K562 (cell line): ENCODE results near the gene DCAF8. TPM values are rescaled to one million over a fixed set of nuclear protein-coding genes. Genes with fewer than 3 reads are reported as not detected.

Experiments
- ATF6 ChIP-seq: sonication (generic); formaldehyde crosslinking; IDR thresholded peaks from 2 replicates; pipeline ENCODE4 v1.4.0; 2020; ENCODE audit warnings: mild to moderate bottlenecking, missing genetic modification reagents
- MGA ChIP-seq: fragments of 450-650 bp; IDR thresholded peaks from 2 replicates; pipeline ENCODE4 v1.6.1; 2016; ENCODE audit warnings: mild to moderate bottlenecking, moderate library complexity
- NRF1 ChIP-seq, 2 experiments: fragments of 450-650 bp; IDR thresholded peaks in 1 of 2; conservative IDR thresholded peaks in 1 of 2; 2 replicates each; pipeline ENCODE4 v1.6.1; 2014; ENCODE audit warnings: mild to moderate bottlenecking in 2 of 2
- PKNOX1 ChIP-seq: fragments of 450-650 bp; IDR thresholded peaks from 2 replicates; pipeline ENCODE4 v1.6.1; 2016
- TCFL5 ChIP-seq: fragments of 250-450 bp; sonication (Bioruptor Pico); conservative IDR thresholded peaks from 2 replicates; pipeline ENCODE4 v1.6.1; 2021; ENCODE audit warnings: mild to moderate bottlenecking, moderate library complexity, matching md5 sums
- THRA ChIP-seq: fragments of 450-650 bp; IDR thresholded peaks from 2 replicates; pipeline ENCODE4 v1.6.1; 2017; ENCODE audit warnings: mild to moderate bottlenecking, moderate library complexity
- ZC3H4 ChIP-seq: sonication (generic); formaldehyde crosslinking; IDR thresholded peaks from 2 replicates; pipeline ENCODE4 v1.9.0; 2021; ENCODE audit warnings: missing genetic modification reagents, borderline replicate concordance
- ZNF696 ChIP-seq: fragments of 250-450 bp; sonication (Bioruptor Pico); conservative IDR thresholded peaks from 2 replicates; pipeline ENCODE4 v1.4.0; 2020; ENCODE audit warnings: mild to moderate bottlenecking, moderate library complexity
- polyA plus RNA-seq, 8 experiments: library from polyadenylated mRNA; depleted of rRNA in 4 of 8; stranded (reverse) in 5 of 8; unstranded in 3 of 8; fragments of >200 nt; fragmentation: Nextera tagmentation in 2 of 8; fragmentation: Illumina TruSeq in 1 of 8; extraction: Ambion mirVana in 2 of 8; extraction: Trizol in 1 of 8; gene quantifications; 2 replicates each; pipeline versions ENCODE4 v1.2.1 to v1.2.3, GENCODE V29; 2011 to 2014; ENCODE audit warnings: inconsistent platforms in 1 of 8, missing spikeins in 1 of 8
- total RNA-seq, 7 experiments: library from RNA; depleted of rRNA in 6 of 7; stranded (reverse); fragments of >200 nt in 6 of 7; fragmentation: Illumina TruSeq in 2 of 7; extraction: Trizol in 2 of 7; gene quantifications; 2 replicates each; pipeline versions ENCODE4 v1.2.1 to v1.2.3, GENCODE V29; 2011 to 2021; ENCODE audit warnings: low replicate concordance in 1 of 7

Gene DCAF8
- total and polyA plus RNA-seq, 9 of the 15 experiments (the other 6 are each of a cell fraction or from before 2014, with no cell fraction given): 11.6 to 149 (median 81.3) TPM

DNA sequence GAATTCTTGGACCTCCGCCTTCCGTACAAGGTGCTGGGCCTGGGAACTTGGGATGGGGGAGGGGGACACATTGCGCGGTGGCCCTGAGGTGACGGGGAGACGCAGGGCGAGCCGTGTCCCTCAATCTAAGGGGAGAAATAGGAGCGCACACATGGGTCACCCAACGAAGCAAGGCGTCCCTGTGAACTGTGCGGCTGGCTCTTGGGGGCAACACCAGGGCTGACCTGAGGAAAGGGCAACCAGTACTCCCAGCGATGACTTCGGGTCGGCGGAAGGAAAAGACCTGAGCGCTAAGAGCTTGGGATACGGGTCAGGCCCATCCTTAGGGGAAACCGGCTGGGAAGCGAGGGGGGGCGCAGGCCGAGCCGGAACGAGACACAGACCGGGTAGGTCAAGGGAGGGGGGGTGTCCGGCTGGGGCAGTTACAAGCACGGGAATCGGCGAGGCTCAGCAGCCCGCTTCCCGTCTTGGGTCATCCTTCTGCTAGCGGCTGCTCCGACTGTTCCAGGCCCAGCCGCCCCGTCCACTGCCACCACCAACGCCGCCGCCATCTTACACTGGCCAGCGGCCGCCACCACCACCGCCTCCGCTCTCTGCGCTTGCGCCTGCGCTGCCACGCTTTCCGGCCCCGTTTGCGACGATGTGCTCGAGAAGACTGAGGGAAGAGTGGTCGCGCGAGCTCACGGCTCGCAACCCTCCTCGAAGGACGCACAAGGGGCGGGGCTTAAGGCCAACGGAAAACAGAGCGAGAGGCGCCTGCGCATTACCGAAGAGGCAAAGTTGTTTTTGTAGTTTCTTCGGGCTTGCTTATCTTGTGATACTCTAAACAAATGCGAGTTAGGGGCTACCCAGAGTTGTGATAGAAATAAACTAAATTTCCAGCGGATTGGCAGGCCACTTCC, at the start of gene DCAF8 (continued):
- TF ChIP-seq MGA: no peak
- TF ChIP-seq NRF1 (conservative IDR thresholded peaks at IDR 0.05 in 1 of 2, IDR thresholded peaks at IDR 0.05 in 1 of 2): peak; percentile 99
- TF ChIP-seq ZC3H4 (CRISPR knock-in tag): peak; percentile 98; the same call in 1 of the 2 replicates
- TF ChIP-seq THRA: no peak
- no peak for TF ChIP-seq ZNF696 (CRISPR knock-in tag)
- no peak for TF ChIP-seq TCFL5 (CRISPR knock-in tag)
- TF ChIP-seq PKNOX1: no peak
- TF ChIP-seq ATF6: peak; percentile 94; the same call in 1 of the 2 replicates
